Prostate gland (tissue), 2 donors: Measurements from ENCODE around the gene MYO7B.

ENCODE experiments used
- POLR2A ChIP-seq: fragments of 450-650 bp; IDR thresholded peaks from one replicate; pipeline ENCODE4 v1.6.1; 2016; ENCODE audit warnings: antibody characterized with exemption, mild to moderate bottlenecking
- POLR2AphosphoS5 ChIP-seq: sonication (generic); formaldehyde crosslinking; IDR thresholded peaks from one replicate; pipeline ENCODE4 v1.6.1; 2017; ENCODE audit warnings: antibody characterized with exemption
- TF ChIP-seq, protein P1 (sequence below), 4 experiments: fragments of 200-600 bp in 2 of 4; fragments of 450-650 bp in 2 of 4; sonication (generic) in 2 of 4; IDR thresholded peaks; 1 replicate in 3 of 4; 2 replicates in 1 of 4; pipeline ENCODE4 v1.5.1; 2016 to 2019; ENCODE audit warnings: antibody characterized with exemption in 4 of 4, mild to moderate bottlenecking in 2 of 4, moderate library complexity in 2 of 4

DNA sequence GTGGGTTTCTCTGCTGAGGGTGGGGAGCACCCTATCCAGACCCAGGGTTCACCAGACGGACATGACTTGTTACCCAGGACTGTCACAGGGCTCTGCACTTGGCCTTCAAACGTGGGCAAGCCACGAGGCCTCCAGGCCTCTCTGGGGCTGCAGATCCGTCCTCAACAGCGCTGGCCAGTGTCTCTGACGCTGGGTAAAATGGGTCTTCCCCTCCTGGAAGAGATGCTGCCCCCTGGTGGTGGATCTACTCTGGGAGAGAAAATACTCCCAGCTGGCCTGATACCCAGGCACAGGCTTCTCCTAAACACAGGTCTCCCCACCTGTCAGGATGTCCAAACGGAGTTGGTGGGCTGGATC lies 114.2 kb downstream of the MYO7B start:
- TF ChIP-seq, protein P1, sequence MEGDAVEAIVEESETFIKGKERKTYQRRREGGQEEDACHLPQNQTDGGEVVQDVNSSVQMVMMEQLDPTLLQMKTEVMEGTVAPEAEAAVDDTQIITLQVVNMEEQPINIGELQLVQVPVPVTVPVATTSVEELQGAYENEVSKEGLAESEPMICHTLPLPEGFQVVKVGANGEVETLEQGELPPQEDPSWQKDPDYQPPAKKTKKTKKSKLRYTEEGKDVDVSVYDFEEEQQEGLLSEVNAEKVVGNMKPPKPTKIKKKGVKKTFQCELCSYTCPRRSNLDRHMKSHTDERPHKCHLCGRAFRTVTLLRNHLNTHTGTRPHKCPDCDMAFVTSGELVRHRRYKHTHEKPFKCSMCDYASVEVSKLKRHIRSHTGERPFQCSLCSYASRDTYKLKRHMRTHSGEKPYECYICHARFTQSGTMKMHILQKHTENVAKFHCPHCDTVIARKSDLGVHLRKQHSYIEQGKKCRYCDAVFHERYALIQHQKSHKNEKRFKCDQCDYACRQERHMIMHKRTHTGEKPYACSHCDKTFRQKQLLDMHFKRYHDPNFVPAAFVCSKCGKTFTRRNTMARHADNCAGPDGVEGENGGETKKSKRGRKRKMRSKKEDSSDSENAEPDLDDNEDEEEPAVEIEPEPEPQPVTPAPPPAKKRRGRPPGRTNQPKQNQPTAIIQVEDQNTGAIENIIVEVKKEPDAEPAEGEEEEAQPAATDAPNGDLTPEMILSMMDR (IDR thresholded peaks at IDR 0.05), result peak; percentile 72 to 93 (median 81)
- TF ChIP-seq POLR2A, result no peak
- peak; percentile 44 for TF ChIP-seq POLR2AphosphoS5
